ENCODE results near the gene GLB1L3. TPM values are rescaled to one million over a fixed set of nuclear protein-coding genes. Genes with fewer than 3 reads are reported as not detected.

Gene GLB1L3
- total RNA-seq, 4 donors from 2014 or later: not detected

DNA sequence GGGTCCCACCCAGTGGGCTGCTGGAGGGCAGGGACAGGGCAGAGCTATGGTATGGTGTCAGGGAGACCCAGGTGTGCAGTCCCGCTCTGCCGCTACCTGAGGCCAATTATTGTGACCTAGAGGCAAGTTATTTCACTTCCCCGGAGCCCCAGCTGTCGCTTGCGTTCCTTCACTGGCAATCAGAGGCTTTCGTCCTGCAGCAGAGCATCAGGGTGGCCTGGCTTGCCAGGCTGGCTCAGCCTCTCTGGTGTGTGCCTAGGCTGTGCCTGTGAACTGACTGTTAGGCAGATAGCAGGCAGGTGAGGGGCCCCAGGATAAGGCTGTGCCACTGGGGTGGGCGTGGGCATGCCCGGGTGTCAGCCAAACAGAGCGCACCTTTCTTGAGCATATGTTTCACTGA, 87.0 kb downstream of the GLB1L3 start:
- TF ChIP-seq, protein P1, sequence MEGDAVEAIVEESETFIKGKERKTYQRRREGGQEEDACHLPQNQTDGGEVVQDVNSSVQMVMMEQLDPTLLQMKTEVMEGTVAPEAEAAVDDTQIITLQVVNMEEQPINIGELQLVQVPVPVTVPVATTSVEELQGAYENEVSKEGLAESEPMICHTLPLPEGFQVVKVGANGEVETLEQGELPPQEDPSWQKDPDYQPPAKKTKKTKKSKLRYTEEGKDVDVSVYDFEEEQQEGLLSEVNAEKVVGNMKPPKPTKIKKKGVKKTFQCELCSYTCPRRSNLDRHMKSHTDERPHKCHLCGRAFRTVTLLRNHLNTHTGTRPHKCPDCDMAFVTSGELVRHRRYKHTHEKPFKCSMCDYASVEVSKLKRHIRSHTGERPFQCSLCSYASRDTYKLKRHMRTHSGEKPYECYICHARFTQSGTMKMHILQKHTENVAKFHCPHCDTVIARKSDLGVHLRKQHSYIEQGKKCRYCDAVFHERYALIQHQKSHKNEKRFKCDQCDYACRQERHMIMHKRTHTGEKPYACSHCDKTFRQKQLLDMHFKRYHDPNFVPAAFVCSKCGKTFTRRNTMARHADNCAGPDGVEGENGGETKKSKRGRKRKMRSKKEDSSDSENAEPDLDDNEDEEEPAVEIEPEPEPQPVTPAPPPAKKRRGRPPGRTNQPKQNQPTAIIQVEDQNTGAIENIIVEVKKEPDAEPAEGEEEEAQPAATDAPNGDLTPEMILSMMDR (IDR thresholded peaks at IDR 0.05; ENCODE audit: low read depth): no peak

DNA sequence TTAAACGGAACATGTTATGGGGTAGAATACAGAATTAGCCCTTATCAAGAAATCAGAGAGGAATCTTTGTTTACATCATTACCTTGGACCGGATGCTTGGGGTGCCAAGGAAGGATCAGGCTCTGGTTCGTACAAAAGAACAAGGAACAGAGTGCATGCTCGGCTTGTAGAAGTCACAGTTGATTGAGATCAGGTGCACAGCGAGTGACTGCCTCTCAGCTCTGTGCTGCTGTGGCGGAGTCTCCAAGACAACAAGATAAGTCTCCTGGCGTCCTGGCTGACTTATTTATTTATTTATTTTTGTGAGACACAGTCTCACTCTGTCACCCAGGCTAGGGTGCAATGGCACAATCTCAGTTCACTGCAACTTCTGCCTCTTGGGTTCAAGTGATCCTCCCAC, 87.4 kb downstream of the GLB1L3 start:
- TF ChIP-seq, protein P1 (IDR thresholded peaks at IDR 0.05; ENCODE audit: low read depth): no peak

DNA sequence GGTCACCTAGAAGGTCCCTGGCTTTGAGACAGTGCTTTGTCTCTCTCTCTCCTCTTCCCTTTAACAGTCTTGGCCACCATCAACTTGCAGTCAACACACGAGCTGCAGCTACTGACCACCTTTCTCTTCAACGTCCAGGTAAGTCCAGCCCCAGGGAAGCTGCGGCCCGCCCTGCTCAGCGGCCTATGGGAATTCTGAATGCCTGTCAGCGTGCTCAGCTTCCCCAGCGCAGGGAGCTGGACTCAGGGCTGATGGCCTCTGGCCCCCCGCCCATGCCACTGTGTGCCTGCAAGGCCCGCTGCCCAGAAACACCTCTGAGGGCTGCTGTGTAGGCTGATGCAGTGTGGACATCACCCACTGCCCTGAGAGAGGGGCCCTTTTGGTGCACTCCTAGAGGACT, 88.1 kb downstream of the GLB1L3 start:
- TF ChIP-seq, protein P1 (IDR thresholded peaks at IDR 0.05; ENCODE audit: low read depth): no peak

DNA sequence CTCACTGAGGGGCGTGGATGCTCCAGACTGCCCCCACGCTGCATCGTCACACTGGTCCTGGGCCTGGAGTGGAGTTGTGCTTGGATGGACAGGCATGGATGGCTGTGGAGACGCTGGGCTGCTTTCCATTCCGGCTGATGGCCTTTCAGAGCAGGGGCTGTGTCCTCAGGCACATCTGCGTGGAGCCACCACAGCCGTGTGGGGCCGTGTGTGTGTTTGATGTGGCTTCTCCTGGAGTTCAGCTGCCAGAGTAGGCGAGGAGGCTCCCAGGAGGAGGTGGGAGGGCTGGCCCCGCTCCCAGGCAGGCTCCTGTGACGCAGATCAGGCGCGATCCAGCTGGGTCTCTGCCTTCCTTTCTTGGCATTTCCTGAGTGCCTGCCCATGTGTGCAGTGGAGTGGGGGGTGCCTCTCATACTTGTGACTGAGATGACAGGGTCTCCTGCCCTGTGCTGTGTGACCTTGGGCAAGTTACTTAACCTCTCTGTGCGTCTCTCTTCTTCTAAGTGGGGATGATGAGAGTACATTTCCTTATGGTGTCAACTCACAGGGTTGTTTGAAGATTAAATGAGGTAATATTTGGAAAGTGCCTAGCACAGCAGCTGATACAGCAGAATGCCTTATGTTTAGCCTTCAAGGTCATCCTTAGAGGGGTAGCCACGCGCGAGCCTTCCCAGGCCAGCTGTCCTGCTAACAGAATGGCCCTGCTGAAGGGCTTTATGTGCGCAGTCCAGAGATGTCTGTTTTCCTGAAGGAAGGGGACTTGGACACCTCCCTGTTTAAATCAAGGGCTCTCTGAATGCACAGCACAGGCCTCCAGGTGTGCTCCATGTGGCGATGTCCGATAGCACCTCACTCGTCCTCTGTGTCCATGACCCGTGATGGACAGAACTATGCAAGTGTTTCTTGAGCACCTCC, 89.1 kb downstream of the GLB1L3 start:
- TF ChIP-seq, protein P1 (IDR thresholded peaks at IDR 0.05; ENCODE audit: low read depth): no peak

DNA sequence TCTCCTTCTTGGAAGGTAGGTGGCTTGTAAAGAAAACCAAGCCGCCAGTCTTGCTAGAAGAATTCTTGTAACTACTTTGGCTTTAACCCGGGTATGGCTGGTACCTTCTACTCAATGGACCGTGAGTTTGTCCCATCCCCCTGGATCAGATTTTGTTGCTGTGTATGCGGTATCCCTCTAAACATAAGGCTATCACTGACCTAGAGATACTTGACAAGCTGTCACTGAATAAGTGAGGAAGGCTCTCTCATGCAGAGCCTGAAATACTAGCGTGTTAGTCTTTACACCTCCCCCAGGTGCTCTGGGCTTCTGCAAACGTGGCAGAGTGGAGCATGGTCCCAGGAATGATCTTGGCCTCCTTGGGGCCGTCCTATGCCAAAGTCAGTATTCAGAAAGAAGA, 90.1 kb downstream of the GLB1L3 start:
- TF ChIP-seq, protein P1 (IDR thresholded peaks at IDR 0.05; ENCODE audit: low read depth): no peak

DNA sequence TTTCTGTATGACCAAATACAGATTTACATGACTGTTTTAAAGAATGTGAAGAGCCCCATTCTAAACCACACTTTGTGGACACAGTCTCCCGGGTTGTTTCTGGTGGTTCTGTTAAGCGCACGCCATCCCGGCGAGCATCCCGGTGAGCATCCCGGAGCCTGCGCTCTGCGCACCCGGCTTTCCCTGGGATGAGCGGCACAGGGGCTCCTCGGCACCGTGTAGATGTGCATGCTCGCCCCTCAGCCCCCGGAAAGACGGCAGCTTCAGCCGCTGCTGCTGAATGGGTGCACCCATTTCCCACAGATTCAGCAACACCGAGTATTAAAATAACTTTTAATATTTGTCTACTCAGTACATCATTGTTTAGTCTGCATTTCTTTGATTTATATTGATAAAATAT, 91.6 kb downstream of the GLB1L3 start:
- TF ChIP-seq, protein P1 (IDR thresholded peaks at IDR 0.05; ENCODE audit: low read depth): no peak

Other genes starting within 250 kb of the GLB1L3 start
- 10 to 100 TPM; 14.2 to 18.3 (median 16.5) TPM for gene JAM3, start 207.3 kb upstream of the GLB1L3 start, total RNA-seq
- 10 to 100 TPM; 10.5 to 18.7 (median 13.8) TPM for gene NCAPD3, start 52.4 kb upstream of the GLB1L3 start, total RNA-seq
- gene VPS26B, start 51.7 kb upstream of the GLB1L3 start, total RNA-seq: 10 to 100 TPM; 33.3 to 52.4 (median 39.4) TPM
- gene THYN1, start 23.0 kb upstream of the GLB1L3 start, total RNA-seq: 100 to 1,000 TPM in 1 of 4 donors, 10 to 100 TPM in 3; 48.9 to 124 (median 56.4) TPM
- gene ACAD8, start 22.8 kb upstream of the GLB1L3 start, total RNA-seq: 10 to 100 TPM; 18.3 to 41.3 (median 29.8) TPM
- 1 to 10 TPM in 1 of 4 donors, under 1 TPM in 3; 0.49 to 2.4 (median 0.80) TPM for gene GLB1L2, start 55.6 kb downstream of the GLB1L3 start, total RNA-seq
- under 1 TPM in 2 of 4 donors, not detected in 2; 0.22 to 0.33 TPM for gene B3GAT1, start 135.9 kb downstream of the GLB1L3 start, total RNA-seq

Measured in subcutaneous adipose tissue (tissue), 4 donors.